ENCODE measurements around the gene TLCD1. TPM values are rescaled to one million over a fixed set of nuclear protein-coding genes. Genes with fewer than 3 reads are reported as not detected.

The TLCD1 gene
- polyA plus RNA-seq, 1 donor from 2014 or later, result not detected

GRCh38 chr17:28738680-28739384 lies 12.8 kb upstream of the TLCD1 start:
- TF ChIP-seq RAD21 (conservative IDR thresholded peaks at IDR 0.05), result no peak
- no peak for TF ChIP-seq SMC3 (conservative IDR thresholded peaks at IDR 0.05; ENCODE audit: poor library complexity)
- TF ChIP-seq EP300 (conservative IDR thresholded peaks at IDR 0.05; ENCODE audit: poor library complexity, severe bottlenecking), result no peak
- TF ChIP-seq, protein P1, sequence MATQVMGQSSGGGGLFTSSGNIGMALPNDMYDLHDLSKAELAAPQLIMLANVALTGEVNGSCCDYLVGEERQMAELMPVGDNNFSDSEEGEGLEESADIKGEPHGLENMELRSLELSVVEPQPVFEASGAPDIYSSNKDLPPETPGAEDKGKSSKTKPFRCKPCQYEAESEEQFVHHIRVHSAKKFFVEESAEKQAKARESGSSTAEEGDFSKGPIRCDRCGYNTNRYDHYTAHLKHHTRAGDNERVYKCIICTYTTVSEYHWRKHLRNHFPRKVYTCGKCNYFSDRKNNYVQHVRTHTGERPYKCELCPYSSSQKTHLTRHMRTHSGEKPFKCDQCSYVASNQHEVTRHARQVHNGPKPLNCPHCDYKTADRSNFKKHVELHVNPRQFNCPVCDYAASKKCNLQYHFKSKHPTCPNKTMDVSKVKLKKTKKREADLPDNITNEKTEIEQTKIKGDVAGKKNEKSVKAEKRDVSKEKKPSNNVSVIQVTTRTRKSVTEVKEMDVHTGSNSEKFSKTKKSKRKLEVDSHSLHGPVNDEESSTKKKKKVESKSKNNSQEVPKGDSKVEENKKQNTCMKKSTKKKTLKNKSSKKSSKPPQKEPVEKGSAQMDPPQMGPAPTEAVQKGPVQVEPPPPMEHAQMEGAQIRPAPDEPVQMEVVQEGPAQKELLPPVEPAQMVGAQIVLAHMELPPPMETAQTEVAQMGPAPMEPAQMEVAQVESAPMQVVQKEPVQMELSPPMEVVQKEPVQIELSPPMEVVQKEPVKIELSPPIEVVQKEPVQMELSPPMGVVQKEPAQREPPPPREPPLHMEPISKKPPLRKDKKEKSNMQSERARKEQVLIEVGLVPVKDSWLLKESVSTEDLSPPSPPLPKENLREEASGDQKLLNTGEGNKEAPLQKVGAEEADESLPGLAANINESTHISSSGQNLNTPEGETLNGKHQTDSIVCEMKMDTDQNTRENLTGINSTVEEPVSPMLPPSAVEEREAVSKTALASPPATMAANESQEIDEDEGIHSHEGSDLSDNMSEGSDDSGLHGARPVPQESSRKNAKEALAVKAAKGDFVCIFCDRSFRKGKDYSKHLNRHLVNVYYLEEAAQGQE (IDR thresholded peaks at IDR 0.05; ENCODE audit: borderline replicate concordance), result no peak
- no peak overlapping the region for H3K4me2 ChIP-seq (ENCODE audit: low read length)
- H3K4me3 ChIP-seq (ENCODE audit: low read length), result no peak overlapping the region
- no peak overlapping the region for H2AFZ ChIP-seq (ENCODE audit: low read depth, low read length)
- no peaks in the 10 kb centered on the region for H3F3A ChIP-seq (ENCODE audit: insufficient read depth, low read length, poor library complexity, severe bottlenecking)
- H3K79me2 ChIP-seq (replicated peaks; ENCODE audit: insufficient read depth, low read length), result no peaks in the 10 kb centered on the region
- no peaks in the 10 kb centered on the region for H3K36me3 ChIP-seq (ENCODE audit: insufficient read depth, low read length)
- no peaks in the 10 kb centered on the region for H3K9me2 ChIP-seq (ENCODE audit: insufficient read depth, low read length)
- no peak overlapping the region for H3K27ac ChIP-seq (ENCODE audit: low read length)
- no peaks in the 10 kb centered on the region for H4K20me1 ChIP-seq (ENCODE audit: insufficient read depth)
- H3K9ac ChIP-seq (ENCODE audit: low read length), result no peak overlapping the region
- no peaks in the 10 kb centered on the region for H3K27me3 ChIP-seq (ENCODE audit: insufficient read depth, low read depth, low read length)
- no peaks in the 10 kb centered on the region for H3K9me3 ChIP-seq (ENCODE audit: low read length)

- Histone ChIP-seq H3K36me3 (ENCODE audit: insufficient read depth, low read length) (no peaks in the 10 kb centered on the region), H3K27me3 (ENCODE audit: insufficient read depth, low read depth, low read length) (no peaks in the 10 kb centered on the region), H3K27ac (ENCODE audit: low read length) (no peak overlapping the region), H3K4me3 (ENCODE audit: low read length) (no peak overlapping the region), H3F3A (ENCODE audit: insufficient read depth, low read length, poor library complexity, severe bottlenecking) (no peaks in the 10 kb centered on the region), H4K20me1 (ENCODE audit: insufficient read depth) (no peaks in the 10 kb centered on the region), H3K9ac (ENCODE audit: low read length) (no peak overlapping the region), H3K79me2 (replicated peaks; ENCODE audit: insufficient read depth, low read length) (no peaks in the 10 kb centered on the region), H3K9me3 (ENCODE audit: low read length) (no peaks in the 10 kb centered on the region), H2AFZ (ENCODE audit: low read depth, low read length) (no peak overlapping the region), H3K4me2 (ENCODE audit: low read length) (no peak overlapping the region), H3K9me2 (ENCODE audit: insufficient read depth, low read length) (no peaks in the 10 kb centered on the region)
- no peak for TF ChIP-seq RAD21 (conservative IDR thresholded peaks at IDR 0.05)
- TF ChIP-seq EP300 (conservative IDR thresholded peaks at IDR 0.05; ENCODE audit: poor library complexity, severe bottlenecking), result no peak
- TF ChIP-seq TAF1 (IDR thresholded peaks at IDR 0.05; ENCODE audit: low read depth), result no peak
- no peak for TF ChIP-seq SMC3 (conservative IDR thresholded peaks at IDR 0.05; ENCODE audit: poor library complexity)
- no peak for TF ChIP-seq MXI1 (conservative IDR thresholded peaks at IDR 0.05; ENCODE audit: poor library complexity, severe bottlenecking)
- TF ChIP-seq POLR2AphosphoS5 (IDR thresholded peaks at IDR 0.05), result no peak
These were observed 12.0 kb upstream of the TLCD1 start for GRCh38 chr17:28737770-28738679.

DNA sequence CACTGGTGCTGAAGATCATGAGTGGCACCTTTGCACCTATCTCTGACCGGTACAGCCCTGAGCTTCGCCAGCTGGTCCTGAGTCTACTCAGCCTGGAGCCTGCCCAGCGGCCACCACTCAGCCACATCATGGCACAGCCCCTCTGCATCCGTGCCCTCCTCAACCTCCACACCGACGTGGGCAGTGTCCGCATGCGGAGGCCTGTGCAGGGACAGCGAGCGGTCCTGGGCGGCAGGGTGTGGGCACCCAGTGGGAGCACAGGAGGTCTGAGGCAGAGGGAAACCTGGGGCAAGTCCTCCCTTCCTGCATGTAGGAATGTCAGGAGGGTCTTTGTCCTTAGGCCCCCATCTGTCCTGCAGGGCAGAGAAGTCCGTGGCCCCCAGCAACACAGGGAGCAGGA lies 11.3 kb upstream of the TLCD1 start:
- no peaks in the 10 kb centered on the region for H3K79me2 ChIP-seq (replicated peaks; ENCODE audit: insufficient read depth, low read length)
- H2AFZ ChIP-seq (ENCODE audit: low read depth, low read length), result no peak overlapping the region
- no peaks in the 10 kb centered on the region for H3K27me3 ChIP-seq (ENCODE audit: insufficient read depth, low read depth, low read length)
- H3K4me2 ChIP-seq (ENCODE audit: low read length), result no peak overlapping the region
- no peak overlapping the region for H3K4me3 ChIP-seq (ENCODE audit: low read length)
- TF ChIP-seq SMC3 (conservative IDR thresholded peaks at IDR 0.05; ENCODE audit: poor library complexity) (no peak), MXI1 (conservative IDR thresholded peaks at IDR 0.05; ENCODE audit: poor library complexity, severe bottlenecking) (no peak), POLR2AphosphoS5 (IDR thresholded peaks at IDR 0.05) (no peak), TAF1 (IDR thresholded peaks at IDR 0.05; ENCODE audit: low read depth) (no peak), RAD21 (conservative IDR thresholded peaks at IDR 0.05) (no peak), EP300 (conservative IDR thresholded peaks at IDR 0.05; ENCODE audit: poor library complexity, severe bottlenecking) (no peak), EZH2 (IDR thresholded peaks at IDR 0.05; ENCODE audit: borderline replicate concordance, insufficient read depth, low read length, poor library complexity, severe bottlenecking) (no peak), CTCF (IDR thresholded peaks at IDR 0.05; ENCODE audit: poor library complexity, severe bottlenecking) (no peak)
- TF ChIP-seq, protein P1 (IDR thresholded peaks at IDR 0.05; ENCODE audit: borderline replicate concordance), result no peak
- H3K27ac ChIP-seq (ENCODE audit: low read length), result no peak overlapping the region
- H3K36me3 ChIP-seq (ENCODE audit: insufficient read depth, low read length), result no peaks in the 10 kb centered on the region
- H3K9me3 ChIP-seq (ENCODE audit: low read length), result no peaks in the 10 kb centered on the region
- H3F3A ChIP-seq (ENCODE audit: insufficient read depth, low read length, poor library complexity, severe bottlenecking), result no peaks in the 10 kb centered on the region
- no peaks in the 10 kb centered on the region for H4K20me1 ChIP-seq (ENCODE audit: insufficient read depth)
- H3K9me2 ChIP-seq (ENCODE audit: insufficient read depth, low read length), result no peaks in the 10 kb centered on the region
- no peak overlapping the region for H3K9ac ChIP-seq (ENCODE audit: low read length)

Measured in neural cell (in vitro differentiated cells).